ENCODE results near the gene SLC7A11. TPM values are rescaled to one million over a fixed set of nuclear protein-coding genes. Genes with fewer than 3 reads are reported as not detected.

Gene SLC7A11
- total RNA-seq, 3 donors from 2014 or later (not counting 1 experiment from before 2014, with no cell fraction given) = 0.07 to 1.4 TPM; not detected in 1

GRCh38 chr4:138229160-138229559 lies 13.0 kb downstream of the SLC7A11 start:
- DNase-seq (no peak), ATAC-seq (no peak)
- Histone ChIP-seq H3K9me3 (ENCODE audit: control insufficient read depth, insufficient read depth, low read length) (no peaks in the 10 kb centered on the region), H3K27me3 (ENCODE audit: control insufficient read depth, insufficient read depth, low read length) (no peaks in the 10 kb centered on the region), H3K4me1 (ENCODE audit: control insufficient read depth, insufficient read depth, low read length) (no peaks in the 10 kb centered on the region), H3K27ac (ENCODE audit: low read length) (no peak overlapping the region), H3K36me3 (ENCODE audit: control insufficient read depth, insufficient read depth, low read length) (no peaks in the 10 kb centered on the region), H3K4me3 (ENCODE audit: low read length) (no peak overlapping the region)
- TF ChIP-seq CTCF (IDR thresholded peaks at IDR 0.05) = no peak
- Mint-ChIP-seq H3K27ac (no peak overlapping the region), H3K4me3 (no peak overlapping the region), H3K27me3 (ENCODE audit: low read depth in 2 of 2) (no peaks in the 10 kb centered on the region), H3K9me3 (peaks cover 2 to 7% of the 10 kb centered on the region in 2 donors), H3K4me1 (no peaks in the 10 kb centered on the region), H3K36me3 (no peaks in the 10 kb centered on the region)
- intact Hi-C loops (cut with micrococcal nuclease) = no loop called here
- WGBS (ENCODE audit: insufficient coverage) = 100% methylated on average over 2 of the region's 2 CpGs

GRCh38 chr4:138226351-138226750 lies 15.8 kb downstream of the SLC7A11 start:
- no peaks in the 10 kb centered on the region for H3K4me1 Mint-ChIP-seq
- intact Hi-C loops (cut with micrococcal nuclease) = no loop called here
- TF ChIP-seq CTCF (IDR thresholded peaks at IDR 0.05) = no peak
- 100% methylated on average over 3 of the region's 3 CpGs for WGBS (ENCODE audit: insufficient coverage)
- H3K27ac Mint-ChIP-seq = no peak overlapping the region
- H3K4me3 ChIP-seq (ENCODE audit: low read length) = no peak overlapping the region
- DNase-seq (no peak), ATAC-seq (no peak)
- H3K9me3 Mint-ChIP-seq = peaks cover 7 to 10% of the 10 kb centered on the region in 2 donors
- no peaks in the 10 kb centered on the region for H3K36me3 ChIP-seq (ENCODE audit: control insufficient read depth, insufficient read depth, low read length)
- H3K27ac ChIP-seq (ENCODE audit: low read length) = no peak overlapping the region
- H3K9me3 ChIP-seq (ENCODE audit: control insufficient read depth, insufficient read depth, low read length) = no peaks in the 10 kb centered on the region
- no peaks in the 10 kb centered on the region for H3K27me3 ChIP-seq (ENCODE audit: control insufficient read depth, insufficient read depth, low read length)
- no peaks in the 10 kb centered on the region for H3K27me3 Mint-ChIP-seq (ENCODE audit: low read depth in 2 of 2)
- no peaks in the 10 kb centered on the region for H3K36me3 Mint-ChIP-seq
- H3K4me1 ChIP-seq (ENCODE audit: control insufficient read depth, insufficient read depth, low read length) = no peaks in the 10 kb centered on the region
- H3K4me3 Mint-ChIP-seq = no peak overlapping the region

GRCh38 chr4:138225477-138225876 lies 16.7 kb downstream of the SLC7A11 start:
- H3K9me3 ChIP-seq (ENCODE audit: control insufficient read depth, insufficient read depth, low read length) = no peaks in the 10 kb centered on the region
- Mint-ChIP-seq H3K36me3 (no peaks in the 10 kb centered on the region), H3K4me1 (no peaks in the 10 kb centered on the region), H3K4me3 (no peak overlapping the region), H3K27me3 (ENCODE audit: low read depth in 2 of 2) (no peaks in the 10 kb centered on the region), H3K9me3 (peaks cover 6 to 10% of the 10 kb centered on the region in 2 donors), H3K27ac (no peak overlapping the region)
- H3K36me3 ChIP-seq (ENCODE audit: control insufficient read depth, insufficient read depth, low read length) = no peaks in the 10 kb centered on the region
- intact Hi-C loops (cut with micrococcal nuclease) = no loop called here
- no peaks in the 10 kb centered on the region for H3K27me3 ChIP-seq (ENCODE audit: control insufficient read depth, insufficient read depth, low read length)
- H3K4me1 ChIP-seq (ENCODE audit: control insufficient read depth, insufficient read depth, low read length) = no peaks in the 10 kb centered on the region
- no peak overlapping the region for H3K27ac ChIP-seq (ENCODE audit: low read length)
- TF ChIP-seq CTCF (IDR thresholded peaks at IDR 0.05) = no peak
- H3K4me3 ChIP-seq (ENCODE audit: low read length) = no peak overlapping the region
- WGBS (ENCODE audit: insufficient coverage) = 75% methylated on average over 1 of the region's 1 CpG
- ATAC-seq (no peak), DNase-seq (no peak)

- Mint-ChIP-seq H3K27ac (no peak overlapping the region), H3K4me3 (no peak overlapping the region), H3K27me3 (ENCODE audit: low read depth in 2 of 2) (no peaks in the 10 kb centered on the region), H3K9me3 (peaks cover 6 to 10% of the 10 kb centered on the region in 2 donors), H3K4me1 (no peaks in the 10 kb centered on the region), H3K36me3 (no peaks in the 10 kb centered on the region)
- no peak overlapping the region for H3K4me3 ChIP-seq (ENCODE audit: low read length)
- no peaks in the 10 kb centered on the region for H3K27me3 ChIP-seq (ENCODE audit: control insufficient read depth, insufficient read depth, low read length)
- no peak overlapping the region for H3K27ac ChIP-seq (ENCODE audit: low read length)
- no peaks in the 10 kb centered on the region for H3K4me1 ChIP-seq (ENCODE audit: control insufficient read depth, insufficient read depth, low read length)
- ATAC-seq = no peak
- H3K36me3 ChIP-seq (ENCODE audit: control insufficient read depth, insufficient read depth, low read length) = no peaks in the 10 kb centered on the region
- no peak for TF ChIP-seq CTCF (IDR thresholded peaks at IDR 0.05)
- no peak for DNase-seq
- H3K9me3 ChIP-seq (ENCODE audit: control insufficient read depth, insufficient read depth, low read length) = no peaks in the 10 kb centered on the region
- intact Hi-C loops (cut with micrococcal nuclease) = no loop called here
Observed at GRCh38 chr4:138224614-138225013, 17.5 kb downstream of the SLC7A11 start.

Measured in natural killer cell (primary cell).